DMS79 (cell line): ENCODE measurements around the gene FSTL4.
"Not testable (repeated sequence)": the region's sequence is repeated elsewhere in the genome, so short reads cannot be mapped to it uniquely, and the experiment has no call there.

Experiments
- DNase-seq: peaks from one replicate; lab custom pipeline; 2025; lab: John Stamatoyannopoulos, UW

The FSTL4 gene

GRCh38 chr5:133401731-133402347, 210.5 kb downstream of the FSTL4 start:
- DNase-seq: no peak

DNA sequence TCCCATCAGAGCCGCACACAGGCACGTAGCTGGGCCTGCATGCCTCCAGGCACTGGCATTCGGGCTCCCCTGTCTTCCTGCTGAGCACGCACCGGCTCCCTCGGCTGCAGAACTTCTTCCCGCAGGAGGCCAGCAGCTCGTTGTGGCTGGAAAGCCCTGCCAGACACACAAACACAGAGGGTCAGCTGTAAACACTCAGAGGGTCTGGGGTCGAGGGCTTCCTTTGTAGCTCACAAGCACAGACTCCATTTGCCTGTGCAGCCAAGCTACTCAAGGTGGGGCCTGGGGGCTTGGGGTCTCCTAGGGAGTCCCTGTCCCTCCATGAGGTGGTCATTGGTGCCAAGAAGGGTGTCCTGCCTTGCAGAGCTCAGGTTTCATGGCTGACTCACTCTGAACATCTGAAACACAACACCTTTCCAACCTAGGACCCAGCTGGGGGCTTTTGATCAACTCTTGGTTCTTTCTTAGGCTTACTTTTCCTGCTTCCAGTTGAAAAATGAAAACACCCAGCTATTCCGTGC, 211.4 kb downstream of the FSTL4 start:
- DNase-seq: no peak

DNA sequence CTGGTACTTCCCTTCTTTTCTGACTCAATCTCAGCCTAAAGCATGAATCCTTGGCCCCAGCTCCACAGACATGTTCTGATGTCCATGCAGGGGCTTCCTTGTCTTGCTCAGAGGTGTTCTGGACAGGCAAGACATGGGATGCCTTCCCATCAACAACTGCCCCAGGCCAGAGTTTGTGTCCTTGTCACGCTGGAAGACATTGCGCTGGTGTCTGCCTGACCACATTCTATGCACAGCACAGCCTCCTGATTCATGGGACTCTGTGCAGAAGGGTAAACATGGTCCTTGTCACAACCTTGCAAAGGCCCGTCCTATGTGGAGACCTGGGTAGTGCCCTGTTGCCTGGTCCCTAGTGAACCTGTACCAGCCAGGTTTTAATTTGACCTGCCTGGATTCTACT, 212.2 kb downstream of the FSTL4 start:
- no peak for DNase-seq

DNA sequence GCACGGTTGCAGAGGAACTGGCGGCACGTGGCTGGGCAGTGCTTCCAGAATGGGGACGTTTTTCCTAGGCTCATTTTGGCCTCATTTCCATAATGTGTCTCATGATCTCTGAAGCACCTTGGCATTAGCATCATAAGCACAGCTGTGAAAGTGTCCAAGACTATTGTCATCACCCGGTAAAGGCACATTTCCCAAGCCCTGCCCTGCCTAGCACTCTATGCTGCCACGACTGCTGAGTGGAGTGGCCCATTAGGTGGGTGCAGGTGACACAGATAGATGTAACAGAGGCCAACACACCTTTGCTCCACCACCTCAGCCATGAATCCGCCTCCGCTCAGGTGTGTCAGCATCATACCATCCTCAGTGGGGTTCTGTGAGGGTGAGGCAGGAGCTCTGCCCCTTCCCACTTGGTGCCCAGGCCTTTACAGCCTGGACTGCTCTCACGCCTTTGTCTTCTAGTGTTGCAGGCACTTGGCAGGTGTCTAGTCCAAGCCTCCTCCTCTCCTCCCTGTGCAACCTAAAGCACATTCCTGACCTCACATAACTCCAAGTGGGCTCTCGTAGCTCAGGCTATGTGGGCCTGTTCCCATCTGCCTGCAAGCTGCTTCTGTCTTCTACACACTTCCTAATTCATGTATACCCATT, 213.0 kb downstream of the FSTL4 start:
- no peak for DNase-seq

GRCh38 chr5:133398646-133399101, 213.7 kb downstream of the FSTL4 start:
- DNase-seq: no peak

DNA sequence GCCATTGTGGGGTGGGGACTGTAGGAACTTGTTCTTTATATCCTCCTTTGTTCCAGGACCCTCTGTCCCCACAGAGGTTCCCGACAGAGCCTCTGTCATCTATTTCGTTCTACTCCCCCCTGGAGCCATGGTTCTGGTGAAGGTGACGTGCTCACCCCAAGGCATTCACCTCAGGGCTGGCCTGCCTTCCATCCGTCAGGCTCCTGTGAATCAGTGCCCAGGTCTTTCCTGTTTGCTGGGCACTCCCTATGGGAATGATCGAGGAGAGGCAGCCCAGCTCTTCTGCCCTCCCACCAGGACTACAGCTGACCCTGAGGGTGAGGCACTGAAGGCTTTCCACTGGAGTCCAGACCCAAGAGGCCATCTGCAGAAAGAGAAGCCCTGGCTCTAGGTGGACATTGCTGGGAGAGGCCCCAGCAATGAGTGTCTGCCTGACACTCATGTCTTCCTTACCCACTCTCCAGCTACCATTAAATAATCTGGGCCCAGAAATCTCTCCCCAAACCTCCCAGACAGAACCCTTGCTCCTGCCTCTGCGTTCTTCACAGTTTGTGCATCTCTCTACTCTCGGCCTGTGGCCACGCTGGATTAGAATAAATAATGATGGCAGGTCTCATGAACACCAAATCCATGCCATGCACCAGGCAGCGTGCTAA, 214.2 kb downstream of the FSTL4 start:
- no peak for DNase-seq

- DNase-seq: no peak
These were observed 215.0 kb downstream of the FSTL4 start for GRCh38 chr5:133397348-133397747.

DNA sequence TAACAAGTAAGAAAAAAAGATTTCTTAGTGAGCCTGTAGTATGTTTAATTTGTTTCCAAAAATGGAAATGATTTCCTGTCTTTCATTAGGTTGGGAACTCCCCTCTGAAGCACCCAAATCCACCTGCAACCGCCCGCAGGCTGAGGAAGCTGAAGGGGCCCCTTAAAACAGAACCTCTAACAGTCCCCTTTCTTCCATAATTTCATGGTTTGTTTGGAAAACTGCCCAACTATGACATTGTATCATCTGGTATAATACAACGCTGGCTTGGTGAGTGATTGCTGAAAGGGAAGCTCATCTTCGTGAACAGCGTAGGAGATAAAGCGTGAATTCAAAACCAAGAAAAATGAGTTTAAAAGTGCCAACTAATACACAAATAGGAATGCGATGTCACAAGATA, 215.5 kb downstream of the FSTL4 start:
- no peak for DNase-seq

GRCh38 chr5:133396187-133396741, 216.1 kb downstream of the FSTL4 start:
- no peak for DNase-seq

DNA sequence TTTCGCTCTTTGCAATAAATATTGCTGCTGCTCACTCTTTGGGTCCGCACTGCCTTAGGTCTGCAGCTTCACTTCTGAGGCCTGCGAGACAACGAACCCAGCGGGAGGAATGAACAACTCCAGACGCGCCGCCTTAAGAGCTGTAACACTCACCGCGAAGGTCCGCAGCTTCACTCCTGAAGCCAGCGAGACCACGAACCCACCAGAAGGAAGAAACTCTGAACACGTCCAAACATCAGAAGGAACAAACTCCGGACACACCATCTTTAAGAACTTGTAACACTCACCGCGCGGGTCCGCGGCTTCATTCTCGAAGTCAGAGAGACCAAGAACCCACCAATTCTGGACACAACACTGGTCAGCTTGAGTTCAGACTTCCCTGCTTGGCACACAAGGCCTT, 217.1 kb downstream of the FSTL4 start:
- not testable (repeated sequence) for DNase-seq

GRCh38 chr5:133394477-133394817, 217.9 kb downstream of the FSTL4 start:
- not testable (repeated sequence) for DNase-seq

DNA sequence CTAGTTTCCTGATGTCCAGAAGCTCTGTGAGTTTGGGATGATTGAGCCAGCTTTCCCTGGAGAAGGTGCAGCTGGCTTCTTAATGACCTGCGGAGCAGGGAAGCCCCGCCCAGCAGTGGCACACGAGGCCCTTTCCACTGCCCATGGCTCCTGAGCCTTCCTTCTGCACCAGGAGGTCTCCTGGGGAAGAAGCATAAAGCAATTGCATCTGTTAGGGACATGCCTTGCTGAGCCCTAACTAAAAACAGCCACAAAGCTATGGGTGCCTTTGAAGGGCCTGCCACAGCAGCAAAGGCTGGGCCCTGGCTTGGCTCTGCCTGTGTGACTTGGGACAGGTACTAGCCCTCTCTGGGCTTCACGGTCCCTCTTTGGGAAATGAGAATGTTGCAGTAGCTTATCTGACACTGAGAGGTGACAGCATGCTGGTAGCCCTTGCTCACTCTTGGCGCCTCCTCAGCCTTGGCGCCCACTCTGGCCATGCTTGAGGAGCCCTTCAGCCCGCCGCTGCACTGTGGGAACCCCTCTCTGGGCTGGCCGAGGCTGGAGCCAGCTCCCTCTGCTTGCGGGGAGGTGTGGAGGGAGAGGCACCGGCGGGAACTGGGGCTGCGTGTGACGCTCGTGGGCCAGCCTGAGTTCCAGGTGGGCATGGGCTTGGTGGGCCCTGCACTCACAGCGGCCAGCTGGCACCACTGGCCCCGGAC, 218.4 kb downstream of the FSTL4 start:
- DNase-seq: no peak

DNA sequence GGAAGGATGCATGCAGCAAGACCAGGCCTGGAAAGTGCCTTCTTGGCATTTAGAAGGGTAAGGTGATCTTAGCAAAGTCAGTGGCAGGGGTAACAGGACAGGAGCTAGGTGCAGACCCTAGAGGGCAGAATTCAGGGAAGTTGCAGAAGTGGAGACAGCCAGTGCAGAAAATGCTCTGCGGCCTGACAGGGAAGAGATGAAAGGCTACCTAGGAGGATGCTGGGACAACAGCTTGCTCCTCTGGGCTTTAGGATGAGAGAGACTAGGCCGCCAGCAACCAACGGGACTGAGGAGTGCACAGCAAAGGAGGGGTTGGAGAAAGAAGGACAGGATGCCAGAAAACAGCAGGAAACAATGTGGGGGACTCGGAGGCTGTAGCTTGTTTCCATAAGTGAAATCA, 219.9 kb downstream of the FSTL4 start:
- no peak for DNase-seq

DNA sequence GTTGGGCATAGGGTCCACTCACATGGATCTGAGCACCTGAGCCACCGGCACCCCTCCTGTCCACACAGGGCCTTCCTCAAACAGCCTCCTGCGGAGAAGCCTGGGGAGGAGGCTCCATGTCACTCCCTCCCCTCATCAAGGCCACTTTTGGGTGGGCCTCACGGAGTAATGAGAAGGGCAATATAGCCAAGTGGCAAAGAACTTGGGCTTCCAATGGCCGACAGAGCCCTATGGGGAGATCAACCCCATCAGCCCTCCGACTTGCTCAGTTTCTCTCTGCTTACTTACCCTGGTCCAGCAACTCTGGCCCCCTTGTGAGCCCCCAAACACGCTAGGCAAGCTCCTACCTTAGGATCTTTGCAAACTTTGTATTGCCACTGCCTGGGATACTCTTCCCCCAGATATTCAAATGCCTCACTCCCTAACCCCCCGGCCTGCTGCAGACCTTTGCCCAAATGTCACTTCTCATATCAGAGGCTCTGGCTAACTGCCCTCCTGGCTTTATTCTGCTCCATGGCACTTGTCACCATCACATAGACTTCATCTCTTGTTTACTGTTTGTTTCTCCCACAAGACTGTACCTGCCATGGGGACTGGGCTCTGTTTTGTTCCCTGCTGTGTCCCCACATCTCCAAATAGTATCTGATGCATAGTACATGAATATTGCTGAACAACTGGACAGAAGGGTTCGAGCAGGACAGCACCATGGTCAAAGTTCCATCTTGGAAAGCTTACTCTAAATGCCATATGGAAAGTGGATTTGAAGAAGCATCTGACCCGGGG, 220.8 kb downstream of the FSTL4 start:
- no peak for DNase-seq

- no peak for DNase-seq
These were observed 221.7 kb downstream of the FSTL4 start for GRCh38 chr5:133390416-133391353.

GRCh38 chr5:133389066-133389590, 223.2 kb downstream of the FSTL4 start:
- DNase-seq: no peak

GRCh38 chr5:133387621-133388020, 224.7 kb downstream of the FSTL4 start:
- no peak for DNase-seq

DNA sequence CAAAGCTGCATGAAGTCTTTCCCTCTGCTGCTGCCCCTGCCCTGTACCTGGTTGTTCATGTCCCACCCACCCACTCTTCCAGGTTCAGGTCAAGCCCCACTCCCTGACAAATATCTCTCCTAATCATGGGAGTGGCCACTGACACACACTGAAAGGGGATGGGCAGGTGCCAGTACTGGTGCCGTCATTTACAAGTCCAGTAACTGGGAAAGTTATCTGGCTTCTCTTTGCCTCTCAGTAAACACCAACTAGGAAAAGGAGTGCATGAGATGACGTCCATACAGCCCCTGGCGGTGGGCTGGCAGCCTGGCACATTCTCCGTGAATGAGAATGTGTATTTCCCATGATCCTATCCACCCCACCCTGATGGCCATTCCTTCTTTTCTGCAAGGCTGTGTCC, 225.2 kb downstream of the FSTL4 start:
- DNase-seq: no peak

GRCh38 chr5:133386662-133387061, 225.7 kb downstream of the FSTL4 start:
- no peak for DNase-seq

DNA sequence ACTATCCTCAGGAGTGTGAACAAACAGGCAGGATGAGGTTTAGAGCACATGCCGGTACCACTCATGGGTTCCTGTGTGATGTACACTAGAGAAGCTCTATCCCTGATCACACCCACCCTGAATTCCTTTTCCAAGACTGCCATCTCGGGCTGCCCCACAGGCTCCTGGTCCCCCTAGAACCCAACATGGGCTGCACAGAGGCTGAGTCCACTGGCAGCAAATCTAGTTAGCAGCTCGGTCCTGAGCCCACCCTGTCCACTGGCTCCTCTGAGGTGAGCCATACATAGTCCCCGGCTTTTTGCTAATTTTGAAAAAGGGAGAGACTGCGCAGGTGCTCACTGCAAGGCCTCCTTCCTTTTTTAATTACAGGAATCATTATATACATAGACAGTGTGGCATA, 227.0 kb downstream of the FSTL4 start:
- DNase-seq: no peak
